Gastrocnemius medialis (tissue), 4 donors: ENCODE results near the gene ZNF700.

Experiments
- POLR2A ChIP-seq, 2 donors: fragments of 450-650 bp; IDR thresholded peaks; one replicate each; pipeline ENCODE4 v1.6.1; 2017; ENCODE audit warnings: antibody characterized with exemption in 2 of 2, mild to moderate bottlenecking in 2 of 2, moderate library complexity in 2 of 2
- TF ChIP-seq, protein P1 (sequence below), 5 experiments: fragments of 450-650 bp in 3 of 5; fragments of 200-600 bp in 2 of 5; sonication (generic) in 2 of 5; IDR thresholded peaks in 4 of 5; conservative IDR thresholded peaks in 1 of 5; 1 replicate in 4 of 5; 2 replicates in 1 of 5; pipeline ENCODE4 v1.5.1; 2016 to 2019; ENCODE audit warnings: antibody characterized with exemption in 5 of 5, mild to moderate bottlenecking in 3 of 5, moderate library complexity in 3 of 5

DNA sequence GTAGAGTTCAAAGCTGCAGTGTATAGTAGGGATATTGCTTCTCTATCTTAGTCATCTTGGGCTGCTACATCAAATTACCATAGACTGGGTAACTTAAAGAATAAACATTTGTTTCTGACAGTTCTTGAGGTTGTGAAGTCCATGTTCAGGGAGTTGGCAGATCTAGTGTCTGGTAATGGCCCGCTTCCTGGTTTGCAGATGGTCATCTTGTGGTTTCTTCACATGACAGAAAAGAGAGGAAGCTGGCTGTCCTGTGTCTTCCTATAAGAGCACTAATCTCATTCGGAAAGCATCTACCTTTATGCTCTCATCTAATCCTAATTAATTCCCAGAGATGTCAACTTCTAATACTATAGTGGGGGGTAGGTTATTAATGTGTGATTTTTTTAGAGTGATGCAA, 46.1 kb downstream of the ZNF700 start:
- TF ChIP-seq, protein P1, sequence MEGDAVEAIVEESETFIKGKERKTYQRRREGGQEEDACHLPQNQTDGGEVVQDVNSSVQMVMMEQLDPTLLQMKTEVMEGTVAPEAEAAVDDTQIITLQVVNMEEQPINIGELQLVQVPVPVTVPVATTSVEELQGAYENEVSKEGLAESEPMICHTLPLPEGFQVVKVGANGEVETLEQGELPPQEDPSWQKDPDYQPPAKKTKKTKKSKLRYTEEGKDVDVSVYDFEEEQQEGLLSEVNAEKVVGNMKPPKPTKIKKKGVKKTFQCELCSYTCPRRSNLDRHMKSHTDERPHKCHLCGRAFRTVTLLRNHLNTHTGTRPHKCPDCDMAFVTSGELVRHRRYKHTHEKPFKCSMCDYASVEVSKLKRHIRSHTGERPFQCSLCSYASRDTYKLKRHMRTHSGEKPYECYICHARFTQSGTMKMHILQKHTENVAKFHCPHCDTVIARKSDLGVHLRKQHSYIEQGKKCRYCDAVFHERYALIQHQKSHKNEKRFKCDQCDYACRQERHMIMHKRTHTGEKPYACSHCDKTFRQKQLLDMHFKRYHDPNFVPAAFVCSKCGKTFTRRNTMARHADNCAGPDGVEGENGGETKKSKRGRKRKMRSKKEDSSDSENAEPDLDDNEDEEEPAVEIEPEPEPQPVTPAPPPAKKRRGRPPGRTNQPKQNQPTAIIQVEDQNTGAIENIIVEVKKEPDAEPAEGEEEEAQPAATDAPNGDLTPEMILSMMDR (IDR thresholded peaks at IDR 0.05 in 4 of 5, conservative IDR thresholded peaks at IDR 0.05 in 1 of 5), result no peak
- TF ChIP-seq POLR2A (IDR thresholded peaks at IDR 0.05), result no peak
